HepG2 (cell line): ENCODE measurements around the gene CAT. TPM values are rescaled to one million over a fixed set of nuclear protein-coding genes. Genes with fewer than 3 reads are reported as not detected.

ENCODE experiments used
- CC2D1A ChIP-seq: sonication (generic); formaldehyde crosslinking; IDR thresholded peaks from 2 replicates; pipeline ENCODE4 v1.8.1; 2023; ENCODE audit warnings: mild to moderate bottlenecking, missing genetic modification reagents
- HOXD1 ChIP-seq: sonication (generic); formaldehyde crosslinking; IDR thresholded peaks from 2 replicates; pipeline ENCODE4 v1.5.0; 2020; ENCODE audit warnings: missing genetic modification reagents
- MAX ChIP-seq: IDR thresholded peaks from 2 replicates; pipeline ENCODE4 v1.6.1; 2012; ENCODE audit warnings: inconsistent platforms
- NFE2L2 ChIP-seq: fragments of 150-350 bp; IDR thresholded peaks from 2 replicates; pipeline ENCODE4 v1.6.1; 2014; ENCODE audit warnings: low read length
- PCBP2 ChIP-seq: fragments of 200-400 bp; formaldehyde crosslinking; optimal IDR thresholded peaks from 2 replicates; pipeline ENCODE3; 2018; ENCODE audit warnings: low read length, low read depth; ENCODE audit not compliant: poor library complexity, severe bottlenecking
- SIN3A ChIP-seq: IDR thresholded peaks from 2 replicates; pipeline ENCODE4 v1.6.1; 2011; ENCODE audit warnings: low read depth, mild to moderate bottlenecking, control low read depth, low read length, borderline replicate concordance
- SOX5 ChIP-seq: IDR thresholded peaks from 2 replicates; pipeline ENCODE4 v1.6.1; 2016; ENCODE audit warnings: borderline replicate concordance
- SRY ChIP-seq: sonication (generic); formaldehyde crosslinking; IDR thresholded peaks from 2 replicates; pipeline ENCODE4 v1.8.0; 2022; ENCODE audit warnings: mild to moderate bottlenecking, missing genetic modification reagents
- THAP11 ChIP-seq: IDR thresholded peaks from 2 replicates; pipeline ENCODE4 v1.6.1; 2016; ENCODE audit warnings: missing biosample characterization, missing genetic modification reagents
- TRAFD1 ChIP-seq: sonication (generic); formaldehyde crosslinking; IDR thresholded peaks from 2 replicates; pipeline ENCODE4 v1.5.1; 2020; ENCODE audit warnings: missing genetic modification reagents, mild to moderate bottlenecking, borderline replicate concordance
- XBP1 ChIP-seq: sonication (generic); formaldehyde crosslinking; IDR thresholded peaks from 2 replicates; pipeline ENCODE4 v1.5.0; 2020; ENCODE audit warnings: missing genetic modification reagents
- ZNF17 ChIP-seq: sonication (generic); formaldehyde crosslinking; IDR thresholded peaks from 2 replicates; pipeline ENCODE4 v1.5.0; 2020; ENCODE audit warnings: mild to moderate bottlenecking, missing genetic modification reagents
- ZNF30 ChIP-seq: sonication (generic); formaldehyde crosslinking; IDR thresholded peaks from 2 replicates; pipeline ENCODE4 v1.5.0; 2020; ENCODE audit warnings: mild to moderate bottlenecking, missing genetic modification reagents
- ZNF414 ChIP-seq: sonication (generic); formaldehyde crosslinking; IDR thresholded peaks from 2 replicates; pipeline ENCODE4 v1.5.0; 2020; ENCODE audit warnings: missing genetic modification reagents
- ZNF441 ChIP-seq: sonication (generic); formaldehyde crosslinking; IDR thresholded peaks from 2 replicates; pipeline ENCODE4 v1.7.0; 2021; ENCODE audit warnings: missing genetic modification reagents, borderline replicate concordance
- ZNF558 ChIP-seq: sonication (generic); formaldehyde crosslinking; IDR thresholded peaks from 2 replicates; pipeline ENCODE4 v1.9.0; 2022; ENCODE audit warnings: mild to moderate bottlenecking, missing genetic modification reagents, borderline replicate concordance
- ZNF761 ChIP-seq: sonication (generic); formaldehyde crosslinking; conservative IDR thresholded peaks from 2 replicates; pipeline ENCODE4 v1.4.0; 2020; ENCODE audit warnings: mild to moderate bottlenecking, missing genetic modification reagents
- ZNF816 ChIP-seq: sonication (generic); formaldehyde crosslinking; IDR thresholded peaks from 2 replicates; pipeline ENCODE4 v1.8.0; 2022; ENCODE audit warnings: missing genetic modification reagents, mild to moderate bottlenecking, borderline replicate concordance
- polyA plus RNA-seq, 8 experiments: library from polyadenylated mRNA; depleted of rRNA in 3 of 8; stranded (reverse) in 7 of 8; unstranded in 1 of 8; fragments of >200 nt; fragmentation: Illumina TruSeq in 4 of 8; extraction: Trizol in 4 of 8; gene quantifications; 2 replicates each; pipeline versions ENCODE4 v1.2.1 to v1.2.3, GENCODE V29; 2011 to 2016; ENCODE audit warnings: low read depth in 4 of 8, missing spikeins in 1 of 8, mixed read lengths in 1 of 8; ENCODE audit not compliant: insufficient read depth in 1 of 8
- total RNA-seq, 5 experiments: library from RNA; depleted of rRNA; stranded (reverse); fragments of >200 nt; fragmentation: Illumina TruSeq; extraction: Trizol; gene quantifications; 2 replicates each; pipeline ENCODE4 v1.2.3, GENCODE V29; 2016; ENCODE audit warnings: low read depth in 1 of 5
- TF ChIP-seq, protein P1 (sequence below): sonication (generic); formaldehyde crosslinking; IDR thresholded peaks from 2 replicates; pipeline ENCODE4; 2020; ENCODE audit warnings: missing genetic modification reagents, mild to moderate bottlenecking, borderline replicate concordance
- TF ChIP-seq, protein P2 (sequence below): fragments of 450-650 bp; IDR thresholded peaks from 2 replicates; pipeline ENCODE4 v1.6.1; 2017; ENCODE audit warnings: mild to moderate bottlenecking

The CAT gene
- total and polyA plus RNA-seq, 2 of the 13 experiments (the other 11 are each of a cell fraction or from before 2014, with no cell fraction given), result 107 to 136 TPM

- TF ChIP-seq, protein P1, sequence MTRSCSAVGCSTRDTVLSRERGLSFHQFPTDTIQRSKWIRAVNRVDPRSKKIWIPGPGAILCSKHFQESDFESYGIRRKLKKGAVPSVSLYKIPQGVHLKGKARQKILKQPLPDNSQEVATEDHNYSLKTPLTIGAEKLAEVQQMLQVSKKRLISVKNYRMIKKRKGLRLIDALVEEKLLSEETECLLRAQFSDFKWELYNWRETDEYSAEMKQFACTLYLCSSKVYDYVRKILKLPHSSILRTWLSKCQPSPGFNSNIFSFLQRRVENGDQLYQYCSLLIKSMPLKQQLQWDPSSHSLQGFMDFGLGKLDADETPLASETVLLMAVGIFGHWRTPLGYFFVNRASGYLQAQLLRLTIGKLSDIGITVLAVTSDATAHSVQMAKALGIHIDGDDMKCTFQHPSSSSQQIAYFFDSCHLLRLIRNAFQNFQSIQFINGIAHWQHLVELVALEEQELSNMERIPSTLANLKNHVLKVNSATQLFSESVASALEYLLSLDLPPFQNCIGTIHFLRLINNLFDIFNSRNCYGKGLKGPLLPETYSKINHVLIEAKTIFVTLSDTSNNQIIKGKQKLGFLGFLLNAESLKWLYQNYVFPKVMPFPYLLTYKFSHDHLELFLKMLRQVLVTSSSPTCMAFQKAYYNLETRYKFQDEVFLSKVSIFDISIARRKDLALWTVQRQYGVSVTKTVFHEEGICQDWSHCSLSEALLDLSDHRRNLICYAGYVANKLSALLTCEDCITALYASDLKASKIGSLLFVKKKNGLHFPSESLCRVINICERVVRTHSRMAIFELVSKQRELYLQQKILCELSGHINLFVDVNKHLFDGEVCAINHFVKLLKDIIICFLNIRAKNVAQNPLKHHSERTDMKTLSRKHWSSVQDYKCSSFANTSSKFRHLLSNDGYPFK (CRISPR knock-in tag), result peak; percentile 87; the same call in 1 of the 2 replicates
- TF ChIP-seq XBP1 (no peak), TRAFD1 (CRISPR knock-in tag) (no peak), ZNF17 (CRISPR knock-in tag) (no peak), HOXD1 (CRISPR knock-in tag) (no peak), PCBP2 (no peak), SOX5 (CRISPR knock-in tag) (no peak), MAX (peak; percentile 79; the same call in 1 of the 2 replicates), CC2D1A (CRISPR knock-in tag) (no peak), ZNF441 (CRISPR knock-in tag) (no peak), ZNF816 (CRISPR knock-in tag) (0 out of 2 replicates have a peak, but pooled peaks have one; percentile 29), ZNF558 (0 out of 2 replicates have a peak, but pooled peaks have one; percentile 83), THAP11 (CRISPR knock-in tag) (peak; percentile 54; the same call in 1 of the 2 replicates), SIN3A (no peak), ZNF30 (CRISPR knock-in tag) (peak; percentile 63; the same call in 1 of the 2 replicates), SRY (CRISPR knock-in tag) (peak; percentile 86; the same call in 1 of the 2 replicates), NFE2L2 (no peak), ZNF761 (CRISPR knock-in tag) (peak; percentile 84), ZNF414 (CRISPR knock-in tag) (peak; percentile 95)
- TF ChIP-seq, protein P2, sequence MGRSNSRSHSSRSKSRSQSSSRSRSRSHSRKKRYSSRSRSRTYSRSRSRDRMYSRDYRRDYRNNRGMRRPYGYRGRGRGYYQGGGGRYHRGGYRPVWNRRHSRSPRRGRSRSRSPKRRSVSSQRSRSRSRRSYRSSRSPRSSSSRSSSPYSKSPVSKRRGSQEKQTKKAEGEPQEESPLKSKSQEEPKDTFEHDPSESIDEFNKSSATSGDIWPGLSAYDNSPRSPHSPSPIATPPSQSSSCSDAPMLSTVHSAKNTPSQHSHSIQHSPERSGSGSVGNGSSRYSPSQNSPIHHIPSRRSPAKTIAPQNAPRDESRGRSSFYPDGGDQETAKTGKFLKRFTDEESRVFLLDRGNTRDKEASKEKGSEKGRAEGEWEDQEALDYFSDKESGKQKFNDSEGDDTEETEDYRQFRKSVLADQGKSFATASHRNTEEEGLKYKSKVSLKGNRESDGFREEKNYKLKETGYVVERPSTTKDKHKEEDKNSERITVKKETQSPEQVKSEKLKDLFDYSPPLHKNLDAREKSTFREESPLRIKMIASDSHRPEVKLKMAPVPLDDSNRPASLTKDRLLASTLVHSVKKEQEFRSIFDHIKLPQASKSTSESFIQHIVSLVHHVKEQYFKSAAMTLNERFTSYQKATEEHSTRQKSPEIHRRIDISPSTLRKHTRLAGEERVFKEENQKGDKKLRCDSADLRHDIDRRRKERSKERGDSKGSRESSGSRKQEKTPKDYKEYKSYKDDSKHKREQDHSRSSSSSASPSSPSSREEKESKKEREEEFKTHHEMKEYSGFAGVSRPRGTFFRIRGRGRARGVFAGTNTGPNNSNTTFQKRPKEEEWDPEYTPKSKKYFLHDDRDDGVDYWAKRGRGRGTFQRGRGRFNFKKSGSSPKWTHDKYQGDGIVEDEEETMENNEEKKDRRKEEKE, result no peak
Measured at GRCh38 chr11:34438529-34439507, at the start of gene CAT (continued).
